ENCODE measurements around the gene FOXL1.

Gene FOXL1

DNA sequence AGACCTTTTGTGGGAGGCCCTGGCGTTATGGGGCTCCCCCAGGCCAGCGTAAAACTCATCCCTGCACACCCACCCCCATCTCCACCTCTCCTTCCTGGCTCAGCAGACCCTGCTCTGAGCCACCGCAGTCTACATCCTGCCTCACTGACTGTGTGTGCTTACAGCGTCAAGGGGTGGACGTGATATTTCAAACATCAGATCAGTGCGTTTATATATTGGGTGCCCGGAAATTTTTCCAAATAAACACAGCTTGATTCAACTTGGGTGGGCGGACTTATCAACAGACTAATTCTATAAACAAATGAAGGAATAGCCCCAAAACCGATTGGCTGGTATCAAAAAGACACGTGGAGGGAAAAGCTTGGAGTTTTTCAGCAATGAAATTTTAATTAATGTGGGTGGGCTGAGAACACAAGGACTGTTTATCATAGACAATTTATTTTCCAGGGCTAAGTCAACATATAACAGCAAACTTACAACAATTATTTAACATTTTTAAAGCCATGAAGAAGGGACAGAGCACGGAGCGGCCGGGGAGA is at the start of gene FOXL1:
Gene FOXL1, plus strand, starts transcription at position 489 of the 539 bp plus-strand sequence. CDS start 175 bp downstream, outside the sequence.
- peaks cover 84% of the 10 kb centered on the region for H3K27me3 Mint-ChIP-seq
- no peaks in the 10 kb centered on the region for H3K36me3 Mint-ChIP-seq (ENCODE audit: low read depth)
- H3K4me3 Mint-ChIP-seq: no peak within 1 kb of the TSS
- no peaks in the 10 kb centered on the region for H3K9me3 Mint-ChIP-seq
- no peak within 1 kb of the TSS for H3K27ac Mint-ChIP-seq
- peaks cover 13% of the 10 kb centered on the region for H3K4me1 Mint-ChIP-seq (ENCODE audit: low read depth)
- intact Hi-C loops (cut with micrococcal nuclease): no loop called here

- H3K36me3 Mint-ChIP-seq (ENCODE audit: low read depth): peaks cover 55% of the 10 kb centered on the region
- H3K9me3 Mint-ChIP-seq: no peaks in the 10 kb centered on the region
- H3K27me3 Mint-ChIP-seq: peaks cover 3% of the 10 kb centered on the region
- no peaks in the 10 kb centered on the region for H3K4me1 Mint-ChIP-seq (ENCODE audit: low read depth)
- no peak overlapping the region for H3K27ac Mint-ChIP-seq
- intact Hi-C loops (cut with micrococcal nuclease): no loop called here
- no peak overlapping the region for H3K4me3 Mint-ChIP-seq
These were observed 49.2 kb upstream of the FOXL1 start for GRCh38 chr16:86529160-86529559.

GRCh38 chr16:86530251-86531190 is 47.8 kb upstream of the FOXL1 start:
- intact Hi-C loops (cut with micrococcal nuclease): no loop called here
- Mint-ChIP-seq H3K4me1 (ENCODE audit: low read depth) (no peaks in the 10 kb centered on the region), H3K27ac (no peak overlapping the region), H3K9me3 (no peaks in the 10 kb centered on the region), H3K4me3 (no peak overlapping the region), H3K27me3 (no peaks in the 10 kb centered on the region), H3K36me3 (ENCODE audit: low read depth) (peaks cover 63% of the 10 kb centered on the region)

DNA sequence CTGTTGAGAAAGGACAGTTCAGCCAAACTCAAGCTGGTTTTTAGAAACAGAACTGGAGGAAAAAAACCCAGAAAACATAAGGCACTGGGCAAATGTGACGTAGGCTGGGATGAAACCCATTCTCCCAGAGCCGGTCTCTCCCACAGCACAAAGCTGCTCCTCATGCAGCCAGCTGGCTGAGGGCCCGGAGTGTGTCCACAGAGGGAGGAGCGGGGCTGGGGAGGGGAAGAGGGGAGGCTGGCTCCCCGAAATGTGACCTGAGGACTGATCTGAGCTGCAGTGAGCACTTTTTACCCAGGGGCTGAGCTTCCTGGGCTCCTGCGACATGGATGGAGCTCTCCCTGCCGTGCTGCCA is 47.2 kb upstream of the FOXL1 start:
- Mint-ChIP-seq H3K4me1 (ENCODE audit: low read depth) (no peaks in the 10 kb centered on the region), H3K27me3 (no peaks in the 10 kb centered on the region), H3K27ac (no peak overlapping the region), H3K36me3 (ENCODE audit: low read depth) (peaks cover 69% of the 10 kb centered on the region), H3K4me3 (no peak overlapping the region), H3K9me3 (no peaks in the 10 kb centered on the region)
- intact Hi-C loops (cut with micrococcal nuclease): no loop called here

- intact Hi-C loops (cut with micrococcal nuclease): no loop called here
- Mint-ChIP-seq H3K9me3 (no peaks in the 10 kb centered on the region), H3K36me3 (ENCODE audit: low read depth) (peaks cover 76% of the 10 kb centered on the region), H3K27ac (no peak overlapping the region), H3K27me3 (no peaks in the 10 kb centered on the region), H3K4me1 (ENCODE audit: low read depth) (no peaks in the 10 kb centered on the region), H3K4me3 (no peak overlapping the region)
These were observed 46.5 kb upstream of the FOXL1 start for GRCh38 chr16:86531641-86532525.

DNA sequence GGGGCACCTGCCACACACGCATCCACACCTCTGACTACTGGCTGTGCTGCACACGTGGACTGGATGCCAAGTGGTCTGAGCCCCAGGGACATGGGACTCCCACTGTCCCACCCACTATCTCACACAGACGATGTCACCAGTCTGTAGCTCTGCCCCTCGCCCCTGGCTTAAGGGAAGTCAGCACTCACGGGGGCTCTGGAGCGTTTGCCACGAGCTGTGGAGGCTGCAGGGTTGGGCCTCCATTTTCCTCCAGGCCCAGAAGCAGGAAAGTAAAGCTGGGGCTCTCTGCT is 45.9 kb upstream of the FOXL1 start:
- Mint-ChIP-seq H3K4me3 (no peak overlapping the region), H3K27ac (no peak overlapping the region), H3K9me3 (no peaks in the 10 kb centered on the region), H3K36me3 (ENCODE audit: low read depth) (peaks cover 82% of the 10 kb centered on the region), H3K4me1 (ENCODE audit: low read depth) (no peaks in the 10 kb centered on the region), H3K27me3 (no peaks in the 10 kb centered on the region)
- intact Hi-C loops (cut with micrococcal nuclease): no loop called here

DNA sequence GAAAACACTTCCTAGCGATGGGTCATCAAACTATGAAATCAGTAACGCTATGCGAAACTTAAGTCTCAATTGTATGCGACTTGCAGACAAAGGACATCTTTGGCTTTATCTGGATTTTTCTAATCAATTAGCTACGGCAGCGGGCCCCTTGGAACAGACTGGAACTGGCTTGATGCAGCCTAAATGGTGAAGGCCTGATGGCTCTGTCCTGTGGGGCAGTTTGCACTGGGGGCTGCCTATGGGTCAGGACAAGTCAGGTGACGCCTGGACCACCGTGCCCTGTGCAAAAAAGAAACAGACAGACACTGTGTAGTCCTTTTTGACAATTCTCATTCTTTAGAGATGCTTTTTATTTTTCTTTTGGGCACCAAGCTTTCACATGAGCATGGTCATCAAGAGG is 45.3 kb upstream of the FOXL1 start:
- Mint-ChIP-seq H3K27me3 (no peaks in the 10 kb centered on the region), H3K4me1 (ENCODE audit: low read depth) (no peaks in the 10 kb centered on the region), H3K36me3 (ENCODE audit: low read depth) (peaks cover 88% of the 10 kb centered on the region), H3K9me3 (no peaks in the 10 kb centered on the region), H3K4me3 (no peak overlapping the region), H3K27ac (no peak overlapping the region)
- intact Hi-C loops (cut with micrococcal nuclease): no loop called here

GRCh38 chr16:86533767-86534351 is 44.5 kb upstream of the FOXL1 start:
- peaks cover 89% of the 10 kb centered on the region for H3K36me3 Mint-ChIP-seq (ENCODE audit: low read depth)
- intact Hi-C loops (cut with micrococcal nuclease): no loop called here
- no peaks in the 10 kb centered on the region for H3K9me3 Mint-ChIP-seq
- no peaks in the 10 kb centered on the region for H3K27me3 Mint-ChIP-seq
- H3K27ac Mint-ChIP-seq: no peak overlapping the region
- no peak overlapping the region for H3K4me3 Mint-ChIP-seq
- H3K4me1 Mint-ChIP-seq (ENCODE audit: low read depth): no peaks in the 10 kb centered on the region

GRCh38 chr16:86534779-86535615 is 43.4 kb upstream of the FOXL1 start:
- Mint-ChIP-seq H3K27me3 (no peaks in the 10 kb centered on the region), H3K36me3 (ENCODE audit: low read depth) (peaks cover 90% of the 10 kb centered on the region), H3K4me3 (no peak overlapping the region), H3K4me1 (ENCODE audit: low read depth) (no peaks in the 10 kb centered on the region), H3K9me3 (no peaks in the 10 kb centered on the region), H3K27ac (no peak overlapping the region)
- intact Hi-C loops (cut with micrococcal nuclease): no loop called here

GRCh38 chr16:86536621-86537020 is 41.7 kb upstream of the FOXL1 start:
- Mint-ChIP-seq H3K9me3 (no peaks in the 10 kb centered on the region), H3K4me1 (ENCODE audit: low read depth) (no peaks in the 10 kb centered on the region), H3K36me3 (ENCODE audit: low read depth) (peaks cover 91% of the 10 kb centered on the region), H3K27ac (no peak overlapping the region), H3K4me3 (no peak overlapping the region), H3K27me3 (no peaks in the 10 kb centered on the region)
- intact Hi-C loops (cut with micrococcal nuclease): no loop called here

GRCh38 chr16:86537486-86537885 is 40.9 kb upstream of the FOXL1 start:
- Mint-ChIP-seq H3K9me3 (no peaks in the 10 kb centered on the region), H3K4me3 (no peak overlapping the region), H3K27me3 (no peaks in the 10 kb centered on the region), H3K36me3 (ENCODE audit: low read depth) (peaks cover 91% of the 10 kb centered on the region), H3K27ac (no peak overlapping the region), H3K4me1 (ENCODE audit: low read depth) (no peaks in the 10 kb centered on the region)
- intact Hi-C loops (cut with micrococcal nuclease): no loop called here

DNA sequence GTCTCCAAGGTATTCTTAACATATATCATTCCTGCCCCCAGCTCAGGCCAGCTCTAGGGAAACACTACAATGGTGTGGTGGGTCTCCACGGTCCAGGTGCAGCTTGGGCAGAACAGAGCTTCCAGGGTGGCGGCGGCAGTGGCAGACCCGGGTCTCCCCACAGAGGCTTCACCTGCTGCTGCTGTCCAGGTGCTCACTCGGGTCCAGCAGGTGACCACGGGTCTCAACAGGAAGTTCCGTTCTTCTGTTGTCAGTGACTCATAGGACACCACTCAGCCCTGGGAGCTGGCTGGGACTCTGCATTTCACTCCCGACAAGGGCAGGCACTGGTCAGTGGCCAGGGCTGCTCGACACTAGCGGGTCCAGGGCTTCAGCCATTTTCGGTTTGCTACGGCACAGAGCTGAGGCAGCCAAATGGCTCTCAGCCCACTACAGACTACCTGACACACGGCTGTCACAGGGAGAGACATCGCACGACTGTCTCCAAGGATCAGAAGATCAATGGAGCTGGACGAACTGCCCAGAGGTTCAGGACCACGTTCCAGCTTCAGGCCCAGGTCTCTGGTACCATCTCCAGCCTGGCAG is 40.1 kb upstream of the FOXL1 start:
- Mint-ChIP-seq H3K36me3 (ENCODE audit: low read depth) (peaks cover 93% of the 10 kb centered on the region), H3K4me1 (ENCODE audit: low read depth) (no peaks in the 10 kb centered on the region), H3K4me3 (no peak overlapping the region), H3K27me3 (no peaks in the 10 kb centered on the region), H3K27ac (no peak overlapping the region), H3K9me3 (no peaks in the 10 kb centered on the region)
- intact Hi-C loops (cut with micrococcal nuclease): no loop called here

- H3K27ac Mint-ChIP-seq: no peak overlapping the region
- no peaks in the 10 kb centered on the region for H3K9me3 Mint-ChIP-seq
- H3K27me3 Mint-ChIP-seq: no peaks in the 10 kb centered on the region
- no peaks in the 10 kb centered on the region for H3K4me1 Mint-ChIP-seq (ENCODE audit: low read depth)
- intact Hi-C loops (cut with micrococcal nuclease): no loop called here
- peaks cover 100% of the 10 kb centered on the region for H3K36me3 Mint-ChIP-seq (ENCODE audit: low read depth)
- H3K4me3 Mint-ChIP-seq: no peak overlapping the region
These were observed 37.5 kb upstream of the FOXL1 start for GRCh38 chr16:86540894-86541293.

Measured in dendritic cell treated with granulocyte-macrophage colony-stimulating factor and Interleukin-4, amounts not matched to agents 40 ng/mL and 50 ng/mL, for 4 days (primary cell).